HG02840 (cell line): Measurements from ENCODE around the gene ABLIM2.
"Not testable (repeated sequence)": the region's sequence is repeated elsewhere in the genome, so short reads cannot be mapped to it uniquely, and the experiment has no call there.

Experiments used
- ATAC-seq: cut with Tn5 transposase; IDR thresholded peaks from one replicate; pipeline ENCODE4 v1.9.1; 2021; ENCODE audit warnings: mild to moderate bottlenecking, moderate library complexity, moderate number of reproducible peaks; ENCODE audit not compliant: unreplicated experiment, low FRiP score

ABLIM2 gene

GRCh38 chr4:7955393-7955792 lies 203.2 kb downstream of the ABLIM2 start:
- ATAC-seq = no peak

DNA sequence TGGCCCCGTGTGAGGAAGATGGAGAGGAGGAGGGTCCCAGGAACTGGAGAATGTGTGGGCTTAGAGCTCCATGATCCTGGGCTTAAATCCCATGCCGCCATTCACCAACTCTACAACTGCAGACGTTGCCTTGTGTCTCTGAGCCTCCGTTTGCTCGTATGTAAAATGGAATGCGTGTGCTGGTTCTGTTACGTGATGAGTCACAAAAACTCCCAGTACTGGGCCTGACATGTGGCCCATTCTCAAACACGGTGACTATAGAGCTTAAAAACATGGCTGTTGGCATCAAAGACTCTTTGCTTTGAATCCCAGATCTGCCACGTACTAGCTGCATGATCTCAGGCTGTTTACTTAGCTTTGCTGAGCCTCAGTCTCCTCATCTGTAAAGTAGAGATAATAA lies 206.0 kb downstream of the ABLIM2 start:
- no peak for ATAC-seq

DNA sequence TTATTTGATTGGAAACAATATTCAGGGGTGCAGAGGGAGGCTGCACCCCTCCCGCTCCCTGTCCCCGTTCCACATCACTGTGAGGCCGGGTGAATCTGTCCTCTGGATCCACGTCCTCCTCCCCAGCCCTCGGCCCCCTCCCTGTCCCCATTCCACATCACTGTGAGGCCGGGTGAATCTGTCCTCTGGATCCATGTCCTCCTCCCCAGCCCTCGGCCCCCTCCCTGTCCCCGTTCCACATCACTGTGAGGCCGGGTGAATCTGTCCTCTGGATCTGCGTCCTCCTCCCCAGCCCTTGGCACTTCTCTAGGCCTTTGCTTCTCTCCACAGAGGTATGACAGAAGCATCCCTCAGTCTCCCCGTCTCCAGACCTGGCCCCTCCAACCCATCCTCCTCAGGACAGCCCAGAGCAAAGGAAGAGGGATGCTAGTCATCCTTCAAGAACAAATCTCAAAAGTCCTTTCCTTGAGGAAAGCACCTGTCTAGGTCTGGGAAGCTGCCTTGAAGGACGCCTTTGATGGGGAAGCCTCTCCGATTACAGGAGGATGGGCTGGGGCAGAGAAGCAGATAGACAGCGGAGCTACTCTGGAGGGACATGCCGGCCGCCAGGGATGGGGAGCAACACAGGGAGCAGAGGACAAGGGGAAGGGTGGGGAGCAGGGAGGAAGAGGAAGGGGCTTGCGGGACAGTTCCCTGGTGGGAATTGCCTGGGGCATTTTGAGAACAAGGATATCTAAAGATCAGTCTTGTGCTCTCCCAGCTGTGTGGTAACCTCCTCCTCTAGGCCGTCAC lies 208.1 kb downstream of the ABLIM2 start:
- no peak for ATAC-seq

DNA sequence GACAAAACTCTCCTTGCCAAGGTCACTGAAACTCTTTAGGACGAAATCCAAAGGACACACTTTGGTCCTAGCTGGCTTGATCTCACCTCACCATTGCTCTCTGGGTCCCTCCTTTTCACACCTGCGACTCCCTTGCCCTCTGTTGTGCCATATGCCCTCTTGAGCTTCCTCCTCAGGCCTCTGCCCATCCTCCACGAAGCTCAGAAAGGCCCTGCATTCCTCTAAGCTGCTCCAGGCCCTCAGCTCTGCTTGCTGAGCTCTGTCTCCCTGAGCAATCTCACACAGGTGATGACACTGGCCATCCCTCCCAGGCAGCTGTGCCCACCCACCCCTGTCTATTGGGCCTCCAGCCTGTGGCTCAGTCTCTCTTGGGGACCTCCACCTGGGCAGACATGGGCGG lies 208.9 kb downstream of the ABLIM2 start:
- no peak for ATAC-seq

DNA sequence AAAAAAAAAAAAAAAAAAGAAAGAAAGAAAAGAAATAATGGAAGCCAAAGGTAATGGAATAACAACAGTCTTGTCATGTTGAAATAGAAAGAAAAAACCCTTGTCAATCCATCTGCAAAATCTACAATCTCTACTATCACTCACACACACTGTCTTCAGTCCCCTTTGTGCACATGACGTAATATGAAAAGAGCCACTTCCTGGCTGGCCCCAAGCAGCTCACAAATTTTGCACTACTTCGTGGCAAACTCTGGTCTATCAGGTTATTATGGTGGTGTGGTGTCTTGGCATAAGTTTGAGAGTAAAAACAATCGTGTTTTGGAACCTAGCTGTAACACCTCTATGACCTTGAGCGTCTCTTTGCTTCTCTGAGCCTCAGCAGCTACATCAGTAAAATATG lies 210.7 kb downstream of the ABLIM2 start:
- no peak for ATAC-seq

DNA sequence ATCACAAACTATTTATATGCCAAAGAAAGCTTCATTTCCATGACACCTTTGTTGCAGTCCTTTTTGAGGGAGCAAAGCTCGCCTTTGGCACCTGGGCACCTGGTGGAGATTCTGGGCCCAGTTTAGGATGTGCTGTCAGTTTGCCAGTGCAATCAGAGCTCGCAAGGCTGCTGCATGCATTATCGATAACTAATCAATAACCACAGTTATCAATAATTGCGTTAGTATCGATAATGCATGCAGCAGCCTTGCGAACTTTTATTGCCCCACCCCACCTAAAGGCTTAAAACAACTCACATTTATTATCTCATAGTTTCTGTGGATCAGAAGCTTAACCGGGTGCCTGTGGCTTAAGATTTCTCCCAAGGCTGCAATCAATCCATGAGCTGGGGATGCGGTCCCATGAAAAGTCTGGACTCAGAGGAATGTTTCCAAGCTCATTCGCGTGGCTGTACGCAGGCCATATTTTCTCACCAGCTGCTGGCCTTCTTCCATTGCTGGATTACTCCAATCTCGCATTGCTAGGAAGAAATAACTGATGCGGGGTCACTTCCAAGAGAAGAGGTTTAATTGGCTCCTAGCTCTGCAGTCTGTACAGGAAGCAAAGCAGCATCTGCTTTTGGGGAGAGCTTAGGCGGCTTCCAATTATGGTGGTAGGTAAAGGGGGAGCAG lies 212.8 kb downstream of the ABLIM2 start:
- ATAC-seq = no peak

DNA sequence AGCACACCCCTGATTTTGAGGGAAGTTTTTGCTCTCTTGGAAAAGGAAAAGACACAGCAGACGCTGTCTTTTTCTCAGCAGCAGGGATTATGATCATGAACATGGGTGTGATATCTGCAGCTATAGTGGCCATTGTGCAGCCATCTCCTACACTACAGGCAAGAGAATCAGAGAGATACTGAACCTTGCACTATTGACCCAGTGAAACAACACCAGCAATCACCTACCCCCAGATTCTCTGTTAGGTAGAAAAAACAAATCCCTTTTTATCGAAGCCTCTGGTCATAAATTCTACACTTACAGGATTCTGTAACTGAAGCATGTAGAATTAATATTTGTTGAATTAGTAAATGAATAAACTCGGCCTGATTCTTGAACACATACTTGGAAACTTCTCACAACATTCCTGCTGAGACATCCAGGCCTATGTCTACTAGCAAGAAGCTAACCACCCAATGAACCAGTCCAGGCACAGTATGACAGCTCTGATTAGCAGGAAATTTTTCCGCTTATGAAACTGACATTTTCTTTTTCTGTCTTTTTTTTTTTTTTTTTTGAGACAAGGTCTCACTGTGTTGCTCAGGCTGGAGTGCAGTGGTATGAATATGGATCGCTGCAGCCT lies 213.9 kb downstream of the ABLIM2 start:
- no peak for ATAC-seq

DNA sequence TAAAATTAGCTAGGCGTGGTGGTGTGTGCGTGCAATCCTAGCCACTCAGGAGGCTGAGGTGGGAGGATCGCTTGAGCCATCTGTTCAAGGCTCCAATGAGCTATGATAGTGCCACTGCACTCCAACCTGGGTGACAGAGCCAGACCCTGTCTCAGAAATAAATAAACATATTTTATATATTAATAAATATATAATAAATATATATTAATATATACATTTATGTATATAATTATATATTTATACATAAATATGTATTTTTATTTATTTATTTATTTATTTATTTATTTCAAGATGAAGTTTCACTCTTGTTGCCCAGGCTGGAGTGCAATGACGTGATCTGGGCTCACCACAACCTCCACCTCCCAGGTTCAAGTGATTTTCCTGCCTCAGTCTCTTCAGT lies 214.9 kb downstream of the ABLIM2 start:
- ATAC-seq = not testable (repeated sequence)

GRCh38 chr4:7943211-7943610 lies 215.4 kb downstream of the ABLIM2 start:
- no peak for ATAC-seq

GRCh38 chr4:7941965-7942496 lies 216.6 kb downstream of the ABLIM2 start:
- ATAC-seq = no peak

DNA sequence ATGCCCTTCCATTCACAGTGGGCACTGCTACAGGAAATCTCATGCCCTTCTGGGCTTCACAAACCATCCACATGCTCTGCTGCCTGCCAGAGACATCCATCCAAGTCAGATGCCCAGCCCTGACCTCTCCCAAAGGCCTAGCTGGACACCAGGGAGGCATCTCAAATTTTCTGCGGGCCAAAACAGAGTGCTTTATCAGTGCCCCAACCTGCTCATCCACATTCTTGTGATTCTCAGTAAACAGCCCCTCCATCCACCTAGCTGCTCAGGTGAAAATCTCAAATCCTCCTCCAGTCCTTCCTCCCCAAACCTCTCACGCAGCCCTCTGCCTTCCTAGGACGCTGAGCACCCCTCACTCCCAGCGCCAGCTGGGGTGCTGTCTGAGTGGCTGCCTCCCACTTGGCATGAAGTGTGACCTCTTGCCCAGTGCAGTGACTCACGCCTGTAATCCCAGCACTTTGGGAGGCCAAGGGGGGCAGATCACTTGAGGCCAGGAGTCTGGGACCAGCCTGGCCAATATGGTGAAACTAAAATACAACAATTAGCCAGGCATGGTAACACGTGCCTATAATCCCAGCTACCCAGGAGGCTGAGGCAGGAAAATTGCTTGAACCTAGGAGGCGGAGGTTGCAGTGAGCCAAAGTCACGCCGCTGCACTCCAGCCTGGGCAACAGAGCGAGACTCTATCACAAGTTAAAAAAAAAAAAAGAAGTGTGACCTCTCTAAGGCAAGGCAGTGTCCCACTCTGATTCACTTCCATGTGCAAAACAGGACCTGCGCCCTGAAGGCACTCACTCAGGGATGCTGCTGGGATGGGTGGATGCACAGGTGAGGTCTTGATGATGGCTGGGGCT lies 217.3 kb downstream of the ABLIM2 start:
- ATAC-seq = no peak

DNA sequence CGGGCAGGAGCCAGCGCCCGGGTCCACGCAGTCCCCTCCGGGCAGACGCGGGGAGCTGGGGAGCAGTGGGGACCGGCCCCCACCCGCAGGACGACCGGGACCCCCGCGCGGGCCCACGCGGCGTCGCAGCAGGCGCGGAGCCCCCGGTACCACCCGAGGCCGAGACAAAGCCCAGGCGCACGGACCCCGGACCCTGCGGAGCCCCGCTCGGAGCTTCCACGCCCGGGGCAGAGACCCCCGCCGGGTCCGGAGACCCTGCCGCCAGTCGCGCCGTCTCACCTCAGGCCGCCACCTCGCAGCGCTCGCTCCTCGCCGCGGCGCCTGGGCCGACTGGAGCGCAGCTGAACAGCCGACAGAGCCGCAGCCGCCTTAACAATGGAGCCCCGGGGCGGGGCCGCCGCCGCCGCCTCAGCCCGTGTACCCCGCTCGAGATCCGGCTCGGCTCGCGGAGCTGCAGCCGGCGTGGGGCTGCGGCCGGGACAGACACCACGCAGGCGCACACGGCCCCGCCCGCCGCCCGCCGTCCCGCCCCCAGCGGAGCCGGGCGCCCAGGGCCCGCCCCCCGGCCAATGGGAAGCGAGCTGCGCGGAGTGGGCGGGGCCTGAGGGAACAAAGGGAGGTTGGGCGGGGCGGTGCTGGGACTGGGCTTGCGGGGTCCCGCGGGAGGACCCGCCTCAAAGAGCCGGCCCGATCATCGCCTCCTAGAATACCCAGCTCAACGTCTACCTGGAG lies 219.1 kb downstream of the ABLIM2 start, which contains the start of gene AFAP1:
TSS of gene AFAP1 (minus strand) at position 485 of the 732 bp plus-strand sequence. CDS start 67,783 bp downstream, outside the sequence.
- ATAC-seq = no peak

GRCh38 chr4:7938609-7939376 lies 219.8 kb downstream of the ABLIM2 start:
- ATAC-seq = no peak

DNA sequence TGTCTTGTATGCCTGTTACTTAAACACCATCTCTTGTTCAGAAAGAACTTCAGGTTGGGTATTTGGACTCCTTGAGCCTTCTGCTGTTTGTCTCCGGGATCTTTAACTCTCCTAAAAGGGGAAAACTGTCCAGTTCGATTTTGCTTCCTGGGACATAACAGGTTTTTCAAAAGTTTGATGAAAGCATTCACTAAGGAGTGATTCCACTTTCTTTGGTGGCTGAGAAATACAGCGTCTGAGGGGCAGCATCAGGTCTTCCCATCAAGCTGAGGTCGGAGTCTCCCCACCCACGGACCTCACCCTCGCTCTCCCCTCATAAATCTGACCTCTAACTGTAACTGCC lies 220.4 kb downstream of the ABLIM2 start:
- no peak for ATAC-seq

DNA sequence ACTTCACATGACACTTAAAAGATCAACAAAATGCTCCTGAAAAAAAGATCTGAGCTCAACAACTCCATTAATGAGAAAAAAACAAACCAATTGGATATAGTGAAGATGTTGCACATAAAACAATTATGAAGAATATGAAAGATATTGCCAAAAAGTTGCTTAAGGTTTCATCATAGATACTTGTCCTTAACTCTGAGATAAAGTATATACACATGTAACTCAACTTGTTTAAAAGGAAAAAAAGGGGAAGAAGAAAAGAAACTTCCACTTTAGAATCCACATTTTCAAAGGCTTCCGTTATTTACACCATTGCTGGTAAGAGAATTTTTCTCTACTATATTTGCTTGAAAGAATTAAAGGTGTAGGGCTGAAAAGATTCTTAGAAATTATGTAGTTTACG lies 221.6 kb downstream of the ABLIM2 start:
- no peak for ATAC-seq

GRCh38 chr4:7933651-7934510 lies 224.7 kb downstream of the ABLIM2 start:
- ATAC-seq = no peak

DNA sequence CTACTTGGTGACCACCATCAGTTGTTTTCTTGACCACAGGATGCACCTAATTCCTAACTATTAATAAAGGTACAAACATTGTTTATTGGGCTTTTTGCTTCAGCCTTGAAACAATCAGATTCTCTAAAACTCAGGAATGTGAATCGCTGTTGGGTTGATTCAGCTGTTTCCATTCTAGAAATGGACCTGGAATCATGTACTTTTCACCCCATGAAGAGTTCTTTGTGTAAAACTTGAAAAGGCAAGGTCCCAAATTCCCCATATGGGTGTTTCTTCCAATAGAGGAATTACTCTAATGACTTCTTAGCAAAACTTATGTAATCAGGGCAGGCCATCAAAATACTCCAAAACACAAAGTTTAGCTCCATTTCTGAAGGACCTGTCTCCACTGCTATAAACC lies 226.3 kb downstream of the ABLIM2 start:
- no peak for ATAC-seq
